HG02938 (cell line): ENCODE data around the gene CHD1L.
A peak's percentile ranks its signal among the peaks of the same experiment; 100 is the strongest.
"Not testable (repeated sequence)": the region's sequence is repeated elsewhere in the genome, so short reads cannot be mapped to it uniquely, and the experiment has no call there.

Source experiments
- ATAC-seq: cut with Tn5 transposase; IDR thresholded peaks from one replicate; pipeline ENCODE4 v1.9.1; 2021; ENCODE audit warnings: mild to moderate bottlenecking, moderate library complexity; ENCODE audit not compliant: unreplicated experiment

Gene CHD1L

DNA sequence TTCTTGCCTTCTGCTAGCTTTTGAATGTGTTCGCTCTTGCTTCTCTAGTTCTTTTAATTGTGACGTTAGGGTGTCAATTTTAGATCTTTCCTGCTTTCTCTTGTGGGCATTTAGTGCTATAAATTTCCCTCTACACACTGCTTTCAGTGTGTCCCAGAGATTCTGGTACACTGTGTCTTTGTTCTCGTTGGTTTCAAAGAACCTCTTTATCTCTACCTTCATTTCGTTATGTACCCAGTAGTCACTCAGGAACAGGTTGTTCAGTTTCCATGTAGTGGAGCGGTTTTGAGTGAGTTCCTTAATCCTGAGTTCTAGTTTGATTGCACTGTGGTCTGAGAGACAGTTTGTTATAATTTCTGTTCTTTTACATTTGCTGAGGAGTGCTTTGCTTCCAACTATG, 11.5 kb upstream of the CHD1L start:
- ATAC-seq = not testable (repeated sequence)

DNA sequence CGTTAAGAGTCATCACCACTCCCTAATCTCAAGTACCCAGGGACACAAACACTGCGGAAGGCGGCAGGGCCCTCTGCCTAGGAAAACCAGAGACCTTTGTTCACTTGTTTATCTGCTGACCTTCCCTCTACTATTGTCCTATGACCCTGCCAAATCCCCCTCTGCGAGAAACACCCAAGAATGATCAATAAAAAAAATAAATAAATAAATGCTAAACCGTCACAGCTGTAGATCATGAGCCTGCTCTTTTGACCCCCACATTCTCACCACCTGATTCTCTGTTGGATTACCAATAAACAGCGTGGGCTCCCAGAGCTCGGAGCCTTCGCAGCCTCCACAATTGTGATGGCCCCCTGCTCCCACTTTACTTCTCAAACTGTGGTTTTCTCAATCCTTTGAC, 8.6 kb upstream of the CHD1L start:
- ATAC-seq = not testable (repeated sequence)

DNA sequence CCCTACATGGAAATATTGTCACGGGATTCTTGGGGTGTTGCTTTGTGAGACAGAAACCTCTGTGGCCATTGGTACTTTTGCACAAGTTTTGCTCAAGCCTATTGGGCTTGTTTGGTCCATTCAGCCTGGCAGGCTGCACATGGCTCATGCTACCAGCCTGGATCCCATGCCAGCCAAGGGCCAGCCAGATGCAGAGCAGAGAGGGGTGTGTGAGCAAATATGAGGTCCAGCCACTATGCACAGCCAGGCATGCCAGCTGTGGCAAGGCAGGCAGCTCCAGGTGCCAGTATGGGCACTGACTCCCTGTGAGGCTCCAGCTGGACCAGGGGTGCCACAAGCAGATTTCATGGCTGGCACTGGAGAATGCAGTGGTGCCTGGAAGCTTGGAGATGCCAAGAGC, 6.7 kb upstream of the CHD1L start:
- ATAC-seq = no peak

DNA sequence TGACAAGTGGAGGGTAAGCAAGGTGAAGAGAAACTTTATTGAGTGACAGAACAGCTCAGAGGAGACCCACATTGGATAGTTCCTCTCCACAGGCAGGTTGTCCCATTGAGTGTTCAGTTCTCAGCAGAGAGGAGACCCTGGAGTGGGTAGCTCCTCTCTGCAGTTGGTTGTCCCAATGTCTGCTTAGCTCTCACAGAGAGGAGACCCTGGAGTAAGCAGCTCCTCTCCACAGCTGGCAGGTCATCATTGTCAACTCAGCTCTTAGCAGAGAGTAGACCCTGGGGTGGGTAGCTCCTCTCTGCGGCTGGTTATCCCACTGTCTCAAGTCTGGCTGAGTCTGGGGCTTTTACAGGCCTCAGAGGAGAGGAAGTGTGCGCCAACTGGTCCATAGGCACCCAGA, 6.0 kb upstream of the CHD1L start:
- ATAC-seq = no peak

DNA sequence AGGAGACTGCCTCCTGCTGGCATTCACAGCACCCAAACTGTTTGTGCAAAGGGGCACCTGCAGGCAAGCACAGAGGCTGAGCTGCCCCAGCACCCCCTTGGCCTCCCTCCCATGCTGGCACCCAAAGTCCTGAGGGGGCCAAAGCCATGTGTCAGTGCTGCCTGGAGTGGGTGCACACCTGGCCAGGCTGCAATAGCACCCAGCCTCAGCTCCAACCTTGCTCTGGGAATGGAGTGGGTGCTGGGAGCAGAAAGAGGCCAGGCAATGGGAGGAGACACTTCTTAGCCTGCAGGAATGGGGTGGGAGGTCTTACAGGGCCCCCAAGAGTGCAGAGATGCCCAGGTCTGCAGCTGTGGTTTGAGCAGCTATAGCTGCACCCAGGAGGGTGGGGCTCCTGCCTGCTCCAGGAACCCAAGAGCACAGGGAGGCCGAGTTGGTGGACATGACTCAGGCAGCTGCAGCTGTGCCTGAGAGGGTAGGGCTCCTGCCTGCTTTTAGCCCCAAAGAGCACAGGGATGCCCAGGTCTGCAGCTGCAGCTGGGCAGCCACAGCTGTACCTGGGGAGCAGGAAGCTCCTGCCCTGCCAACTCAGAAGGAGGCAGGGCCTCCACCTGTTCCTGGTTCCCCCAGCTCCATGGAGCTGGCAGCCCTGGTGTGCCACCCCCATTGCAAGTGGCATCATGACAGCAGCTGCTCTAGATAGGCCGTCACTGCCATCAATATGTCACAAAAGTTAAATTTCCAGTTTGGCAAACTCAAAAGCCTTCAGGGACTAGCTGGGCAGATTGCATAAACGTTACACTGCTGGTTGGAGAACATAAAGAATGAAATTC, 5.3 kb upstream of the CHD1L start:
- ATAC-seq = no peak

DNA sequence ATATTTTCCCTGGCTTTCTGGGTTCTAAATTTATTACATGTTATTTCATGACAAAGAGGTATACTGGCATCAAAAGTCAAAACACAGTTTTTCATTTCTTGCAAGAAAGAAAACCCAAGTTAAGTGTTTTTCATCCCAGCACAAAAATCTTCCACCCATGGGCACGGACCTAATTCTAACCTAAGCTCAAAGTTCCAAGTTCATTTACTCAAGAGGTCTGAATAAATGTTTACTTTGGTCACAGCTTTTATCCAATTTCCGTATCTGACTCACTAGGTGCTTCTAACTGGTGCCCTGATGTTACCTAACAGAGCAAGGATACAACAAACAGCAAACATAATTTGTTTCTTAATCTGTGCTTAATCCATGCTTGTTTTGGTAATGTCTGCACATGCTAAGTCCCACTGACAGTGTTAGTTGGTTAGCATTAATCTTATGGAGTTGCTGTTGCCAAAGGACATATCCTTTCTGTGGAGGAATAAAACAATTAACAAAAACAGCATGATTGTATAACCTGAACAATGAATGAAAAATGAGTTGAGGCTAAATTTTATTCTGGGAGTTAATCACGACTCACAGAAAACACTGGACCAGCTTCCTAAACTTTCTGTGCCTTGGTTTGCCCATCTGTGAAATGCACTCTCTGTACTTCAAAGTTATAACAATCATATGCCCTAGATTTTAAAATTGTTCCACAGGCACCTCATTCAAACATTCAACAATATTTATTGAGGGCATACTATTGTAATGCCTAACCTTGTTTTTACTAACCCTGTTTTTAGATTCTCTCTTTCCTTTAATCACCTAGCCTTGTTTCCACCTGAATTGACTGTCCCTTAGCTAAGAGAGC, 4.2 kb upstream of the CHD1L start:
- ATAC-seq = no peak

DNA sequence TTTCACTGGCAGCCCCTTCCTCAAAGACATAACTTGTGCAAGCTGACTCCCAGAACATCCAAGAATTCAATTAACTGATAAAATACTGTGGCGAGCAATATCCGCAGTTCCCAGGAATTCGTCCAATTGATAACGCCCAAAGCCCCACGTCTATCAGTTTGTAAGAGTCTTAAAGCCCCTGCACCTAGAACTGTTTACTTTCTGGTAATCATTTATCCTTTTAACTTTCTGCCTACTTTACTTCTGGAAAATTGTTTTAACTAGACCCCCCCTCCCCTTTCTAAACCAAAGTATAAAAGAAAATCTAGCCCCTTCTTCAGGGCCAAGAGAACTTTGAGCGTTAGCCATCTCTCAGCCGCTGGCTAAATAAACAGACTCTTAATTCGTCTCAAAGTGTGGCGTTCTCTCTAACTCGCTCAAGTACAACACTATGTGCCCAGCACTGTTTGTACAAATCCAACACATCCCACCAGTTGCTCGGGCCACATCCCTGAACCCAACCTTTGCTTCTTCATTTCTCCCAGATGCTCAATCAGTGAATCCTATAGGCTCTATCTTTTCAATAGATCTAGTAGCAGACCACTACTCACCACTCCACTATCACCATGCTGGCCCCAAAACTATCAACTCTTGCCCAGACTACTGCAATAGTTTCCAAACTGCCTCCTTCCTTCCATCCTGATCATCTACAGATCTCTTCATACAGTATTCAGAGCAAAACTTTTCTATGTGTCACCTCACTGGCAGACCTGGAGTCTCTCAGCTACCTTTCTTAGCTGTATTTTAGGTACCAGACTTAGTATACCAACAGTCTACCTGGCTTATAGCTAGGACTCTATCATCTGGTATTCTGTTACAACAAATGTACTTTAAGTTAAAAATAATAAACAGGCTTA, 3.3 kb upstream of the CHD1L start:
- no peak for ATAC-seq

DNA sequence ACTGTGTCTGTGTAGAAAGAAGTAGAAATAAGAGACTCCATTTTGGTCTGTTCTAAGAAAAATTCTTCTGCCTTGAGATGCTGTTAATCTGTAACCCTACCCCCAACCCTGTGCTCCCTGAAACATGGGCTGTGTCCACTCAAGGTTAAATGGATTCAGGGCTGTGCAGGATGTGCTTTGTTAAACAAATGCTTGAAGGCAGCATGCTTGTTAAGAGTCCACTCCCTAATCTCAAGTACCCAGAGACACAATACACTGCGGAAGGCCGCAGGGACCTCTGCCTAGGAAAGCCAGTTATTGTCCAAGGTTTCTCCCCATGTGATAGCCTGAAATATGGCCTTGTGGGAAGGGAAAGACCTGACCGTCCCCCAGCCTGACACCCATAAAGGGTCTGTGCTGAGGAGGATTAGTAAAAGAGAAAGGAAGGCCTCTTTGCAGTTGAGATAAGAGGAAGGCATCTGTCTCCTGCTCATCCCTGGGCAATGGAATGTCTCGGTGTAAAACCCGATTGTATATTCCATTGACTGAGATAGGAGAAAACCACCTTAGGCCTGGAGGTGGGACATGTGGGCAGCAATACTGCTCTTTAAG, 2.3 kb upstream of the CHD1L start:
- ATAC-seq = not testable (repeated sequence)

DNA sequence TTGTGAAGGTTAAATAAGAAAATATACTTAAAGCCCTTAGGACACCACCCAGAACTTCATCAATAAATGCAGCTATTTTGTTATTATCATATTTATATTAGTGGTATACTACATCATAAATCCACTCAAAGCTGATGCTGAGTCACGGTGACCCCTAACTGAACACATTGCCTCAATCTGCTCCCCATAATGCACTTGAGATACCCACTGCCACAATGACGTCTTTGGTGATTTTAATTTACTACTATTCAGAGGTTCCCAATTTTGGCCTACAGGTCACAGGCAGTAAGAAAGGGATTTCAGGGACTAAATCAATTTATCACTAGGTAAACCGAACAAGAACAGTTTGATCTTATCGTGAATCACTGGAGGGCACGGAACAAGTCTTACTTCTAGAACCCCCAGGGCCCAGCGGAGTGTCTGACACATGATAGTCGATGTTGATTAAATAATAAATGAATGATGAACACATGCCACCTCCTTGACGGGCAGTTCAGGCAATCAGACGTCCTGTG, 493 bp upstream of the CHD1L start:
- ATAC-seq = no peak

DNA sequence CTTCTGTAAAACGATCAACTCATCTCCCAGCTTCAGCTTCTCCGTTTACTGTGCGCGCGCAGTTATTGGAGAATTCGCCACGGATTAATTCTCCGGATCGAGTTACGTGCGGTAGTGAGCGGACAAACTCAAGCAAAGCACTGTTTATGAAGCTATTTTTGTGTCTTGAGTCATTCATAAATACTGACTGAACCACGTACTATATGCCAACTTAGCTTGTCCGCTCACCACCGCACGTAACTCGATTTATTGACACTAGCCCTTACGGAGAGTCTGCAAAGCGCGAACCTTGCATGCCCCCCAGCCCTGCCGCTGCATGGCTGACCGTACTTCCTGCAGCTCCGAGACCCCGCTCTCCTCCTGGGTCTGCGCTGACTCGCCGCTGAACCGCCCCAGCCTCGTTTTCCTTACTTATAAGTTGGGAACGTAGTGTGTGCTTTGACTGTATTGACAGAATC, 773 bp downstream of the CHD1L start:
- peak; percentile 17 for ATAC-seq

DNA sequence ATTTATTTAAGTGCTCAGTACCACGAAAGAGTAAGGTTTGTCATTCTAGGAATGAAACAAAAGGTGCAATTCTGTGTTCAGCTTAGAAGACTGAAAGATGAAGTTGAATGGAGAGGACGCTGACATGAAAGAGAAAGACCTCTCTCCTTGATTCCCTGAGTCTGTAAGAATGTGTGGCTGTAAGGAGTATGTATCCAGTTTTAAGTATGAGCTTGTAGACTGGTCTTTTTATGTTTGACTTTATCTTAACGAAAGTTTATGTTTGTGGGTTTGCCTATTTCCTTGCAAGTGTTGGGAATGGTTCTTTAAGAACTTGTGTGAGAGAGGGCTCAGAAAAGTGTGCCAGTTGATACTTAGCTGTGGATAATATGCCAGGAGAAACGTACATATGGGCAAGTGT, 1.4 kb downstream of the CHD1L start:
- ATAC-seq = no peak

DNA sequence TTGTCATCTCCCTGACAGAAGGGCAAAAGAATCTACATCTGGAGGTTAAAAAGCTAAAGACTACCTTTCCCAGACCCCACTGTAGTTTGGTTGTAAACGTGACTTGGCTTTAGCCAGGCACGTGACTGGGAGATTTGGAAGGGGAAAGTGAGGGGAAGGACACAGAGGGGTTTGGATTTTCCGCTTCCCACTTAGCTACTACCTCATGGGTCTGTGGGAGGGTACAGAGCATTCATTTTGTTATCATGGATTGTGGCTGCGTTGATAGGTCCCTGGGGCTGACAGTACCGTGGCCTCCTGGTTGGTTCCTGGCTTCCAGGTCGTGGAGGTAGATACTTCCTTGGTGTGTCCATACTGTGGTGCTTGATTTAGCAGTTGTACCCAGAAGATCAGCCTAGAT, 2.6 kb downstream of the CHD1L start:
- no peak for ATAC-seq

DNA sequence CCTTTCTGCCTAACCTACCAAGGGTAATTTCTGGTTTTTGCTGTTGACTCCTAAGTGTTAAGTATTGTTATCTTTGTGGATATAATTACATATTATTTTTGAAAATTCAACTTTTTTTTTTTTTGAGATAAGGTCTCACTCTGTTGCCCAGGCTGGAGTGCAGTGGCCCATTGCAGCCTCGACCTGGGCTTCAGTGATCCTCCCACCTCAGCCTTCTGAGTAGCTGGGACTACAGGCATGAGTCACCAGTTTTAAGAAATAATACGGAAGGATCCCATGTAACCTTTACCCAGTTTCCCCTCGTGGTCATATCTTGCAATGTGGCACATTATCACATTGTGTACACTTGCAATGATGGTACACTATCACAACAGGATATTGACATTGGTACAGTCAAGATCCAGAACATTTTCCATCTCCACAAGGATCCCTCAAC, 3.1 kb downstream of the CHD1L start:
- ATAC-seq = no peak

DNA sequence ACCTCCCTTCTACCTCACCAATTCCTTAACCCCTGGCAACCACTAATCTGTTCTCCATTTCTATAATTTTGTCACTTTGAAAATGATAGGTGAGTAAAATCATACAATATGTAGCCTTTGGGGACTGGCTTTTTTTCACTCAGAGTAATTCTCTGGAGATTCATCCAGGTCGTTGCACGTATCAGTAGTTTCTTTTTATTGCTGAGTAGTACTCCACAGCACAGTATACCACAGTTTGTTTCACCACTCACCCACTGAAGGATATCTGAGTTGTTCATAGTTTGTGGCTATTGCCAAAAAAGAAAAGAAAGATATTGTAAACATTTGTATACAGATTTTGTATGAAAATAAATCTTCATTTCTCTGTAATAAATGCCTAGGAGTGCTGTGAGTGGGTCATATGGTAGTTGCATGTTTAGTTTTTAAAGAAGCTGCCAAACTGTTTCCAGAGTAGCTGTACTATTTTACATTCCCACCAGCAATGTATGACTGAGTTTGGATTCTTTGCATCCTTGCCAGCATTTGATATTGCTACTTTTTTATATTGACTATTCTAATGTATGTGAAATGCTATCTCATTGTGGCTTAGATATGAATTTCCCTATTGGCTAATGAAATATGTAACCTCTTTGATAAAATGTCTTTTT, 3.7 kb downstream of the CHD1L start:
- ATAC-seq = no peak

DNA sequence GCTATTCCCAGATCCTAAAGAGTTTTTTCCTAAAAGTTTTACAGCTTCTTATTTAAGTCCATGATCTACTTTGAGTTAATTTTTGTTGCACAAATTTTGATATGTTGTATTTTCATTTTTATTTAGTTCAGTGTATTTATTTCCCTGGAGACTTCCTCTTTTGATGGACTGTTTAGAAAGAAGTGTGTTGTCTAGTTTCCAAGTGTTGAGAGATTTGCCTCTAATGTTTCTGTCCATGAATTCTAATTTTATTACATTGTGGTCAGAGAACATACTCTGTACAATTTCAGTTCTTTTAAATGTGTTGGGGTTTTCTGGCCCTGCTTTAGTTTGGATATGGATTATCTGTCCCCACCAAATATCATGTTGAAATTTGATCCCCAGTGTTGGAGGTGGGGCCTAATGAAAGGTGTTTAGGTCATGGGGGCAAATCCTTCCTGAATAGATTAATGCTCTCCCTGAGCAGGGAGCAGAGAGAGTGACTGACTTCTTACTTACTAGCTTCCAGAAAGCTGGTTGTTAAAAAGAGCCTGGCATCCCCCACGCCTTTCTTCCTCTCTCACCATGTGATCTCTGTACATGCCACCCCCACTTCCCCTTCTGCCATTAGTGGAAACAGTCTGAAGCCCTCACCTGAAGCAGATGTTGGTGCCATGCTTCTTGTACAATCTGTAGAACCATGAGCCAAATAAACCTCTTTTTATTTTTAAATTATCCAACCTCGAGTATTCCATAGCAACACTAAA, 4.6 kb downstream of the CHD1L start:
- no peak for ATAC-seq

DNA sequence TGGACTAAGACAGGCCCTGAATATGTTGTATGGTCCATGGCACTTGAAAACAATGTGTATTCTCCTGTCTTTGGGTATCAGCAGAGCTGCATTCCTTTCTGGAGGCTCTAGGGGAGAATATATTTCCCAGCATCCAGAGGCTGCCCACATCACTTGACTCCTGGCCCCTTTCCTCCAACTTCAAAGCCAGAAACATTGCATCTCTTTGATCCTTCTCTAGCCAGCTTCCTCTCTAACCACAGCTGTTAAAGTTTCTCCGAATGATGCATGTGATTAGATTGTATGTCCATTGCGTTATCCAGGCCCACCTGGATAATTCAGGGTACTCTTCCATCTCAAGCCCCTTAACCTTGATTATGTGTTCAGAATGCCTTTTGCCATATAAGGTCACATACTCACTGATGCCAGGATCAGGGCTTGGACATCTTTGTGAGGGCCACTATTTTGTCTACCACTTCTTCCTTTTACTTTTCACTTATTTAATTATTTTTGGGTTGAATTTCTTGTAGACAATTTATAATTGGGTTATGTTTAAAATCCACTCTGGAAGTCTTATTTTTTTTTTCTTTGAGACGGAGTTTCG, 5.3 kb downstream of the CHD1L start:
- ATAC-seq = no peak

DNA sequence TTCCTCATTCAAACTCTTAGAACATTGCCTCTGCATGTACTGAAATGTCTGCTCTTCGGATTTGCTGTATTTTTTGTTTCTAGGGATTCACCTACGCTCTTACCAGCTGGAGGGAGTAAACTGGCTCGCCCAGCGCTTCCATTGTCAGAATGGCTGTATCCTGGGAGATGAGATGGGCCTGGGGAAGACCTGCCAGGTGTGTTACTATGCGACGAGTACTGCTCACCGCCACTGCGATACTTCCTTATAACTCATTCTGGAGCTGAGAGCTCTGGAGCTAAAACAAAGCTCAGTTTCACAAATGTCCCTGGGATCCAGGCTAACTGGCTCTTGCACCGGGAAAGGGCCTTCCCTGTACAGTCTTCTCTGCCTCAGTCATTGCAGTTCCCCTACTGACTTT, 10.1 kb downstream of the CHD1L start:
- no peak for ATAC-seq

DNA sequence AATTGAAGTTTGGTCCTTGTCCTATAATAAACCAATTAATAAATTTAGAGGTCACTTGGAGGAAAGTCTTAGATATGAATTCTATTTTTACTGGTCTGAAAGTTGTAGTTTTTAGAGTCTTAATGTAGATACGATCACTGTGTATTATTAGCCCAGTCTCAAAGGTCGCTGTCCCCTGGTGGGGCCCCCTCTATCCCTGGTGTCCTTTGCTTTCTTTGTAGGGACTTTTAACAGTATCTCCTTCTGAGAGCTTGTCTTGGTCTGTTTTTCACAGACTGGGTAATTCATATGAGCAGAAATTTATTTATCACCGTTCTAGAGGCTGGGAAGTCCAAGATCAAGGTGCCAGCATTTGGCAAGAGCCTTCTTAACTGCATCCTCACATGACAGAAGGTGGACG, 18.5 kb downstream of the CHD1L start:
- no peak for ATAC-seq
